ENCODE data around the gene CDH3. TPM values are rescaled to one million over a fixed set of nuclear protein-coding genes. Genes with fewer than 3 reads are reported as not detected.

The CDH3 gene
- total and polyA plus RNA-seq, 2 of the 13 experiments (the other 11 are each of a cell fraction or from before 2014, with no cell fraction given) = 0.11 TPM; not detected in 1

GRCh38 chr16:68707340-68708152 lies 62.4 kb downstream of the CDH3 start (continued):
- TF ChIP-seq DMTF1 (CRISPR knock-in tag; IDR thresholded peaks at IDR 0.05) = no peak
- 0 out of 2 replicates have a peak, but pooled peaks have one; percentile 18 for TF ChIP-seq SP4 (CRISPR knock-in tag; IDR thresholded peaks at IDR 0.05)
- no peak for TF ChIP-seq CENPX (CRISPR knock-in tag; IDR thresholded peaks at IDR 0.05)
- TF ChIP-seq GFI1 (CRISPR knock-in tag; IDR thresholded peaks at IDR 0.05; ENCODE audit: borderline replicate concordance) = peak; percentile 74; the same call in 1 of the 2 replicates
- TF ChIP-seq ETV5 (CRISPR knock-in tag; IDR thresholded peaks at IDR 0.05; ENCODE audit: borderline replicate concordance) = peak; percentile 57
- no peak; the same call in 1 of the 2 replicates for TF ChIP-seq ZNF761 (CRISPR knock-in tag; conservative IDR thresholded peaks at IDR 0.05)
- TF ChIP-seq ATF3 (CRISPR knock-in tag; IDR thresholded peaks at IDR 0.05) = 0 out of 2 replicates have a peak, but pooled peaks have one; percentile 23
- no peak for TF ChIP-seq MTA3 (CRISPR knock-in tag; IDR thresholded peaks at IDR 0.05)
- TF ChIP-seq NPAS2 (CRISPR knock-in tag; IDR thresholded peaks at IDR 0.05; ENCODE audit: borderline replicate concordance) = no peak
- TF ChIP-seq ZSCAN30 (CRISPR knock-in tag; IDR thresholded peaks at IDR 0.05) = 0 out of 2 replicates have a peak, but pooled peaks have one; percentile 58
- no peak for TF ChIP-seq MTERF4 (CRISPR knock-in tag; IDR thresholded peaks at IDR 0.05)
- no peak for TF ChIP-seq ATF1 (CRISPR knock-in tag; IDR thresholded peaks at IDR 0.05)
- TF ChIP-seq ZNF17 (CRISPR knock-in tag; IDR thresholded peaks at IDR 0.05) = peak; percentile 67; the same call in 1 of the 2 replicates
- TF ChIP-seq RFXANK (CRISPR knock-in tag; IDR thresholded peaks at IDR 0.05) = no peak
- TF ChIP-seq ZNF572 (CRISPR knock-in tag; IDR thresholded peaks at IDR 0.05) = peak; percentile 50; the same call in 1 of the 2 replicates
- TF ChIP-seq ZBTB44 (CRISPR knock-in tag; IDR thresholded peaks at IDR 0.05) = no peak
- no peak for TF ChIP-seq ZNF781 (CRISPR knock-in tag; IDR thresholded peaks at IDR 0.05; ENCODE audit: borderline replicate concordance, not compliant biosample characterization)
- peak; percentile 83 for TF ChIP-seq HDAC2 (CRISPR knock-in tag; IDR thresholded peaks at IDR 0.05)
- no peak for TF ChIP-seq DNMT3B (CRISPR knock-in tag; conservative IDR thresholded peaks at IDR 0.05)
- TF ChIP-seq ZNF207 (IDR thresholded peaks at IDR 0.05; ENCODE audit: borderline replicate concordance) = no peak
- TF ChIP-seq ZNF607 (CRISPR knock-in tag; IDR thresholded peaks at IDR 0.05; ENCODE audit: borderline replicate concordance) = peak; percentile 54; the same call in 1 of the 2 replicates
- TF ChIP-seq LBX2 (CRISPR knock-in tag; IDR thresholded peaks at IDR 0.05; ENCODE audit: borderline replicate concordance) = 0 out of 2 replicates have a peak, but pooled peaks have one; percentile 50
- TF ChIP-seq SATB2 (CRISPR knock-in tag; IDR thresholded peaks at IDR 0.05) = no peak
- no peak for TF ChIP-seq PRMT3 (CRISPR knock-in tag; IDR thresholded peaks at IDR 0.05; ENCODE audit: borderline replicate concordance, low read depth)
- TF ChIP-seq TCF7L2 (IDR thresholded peaks at IDR 0.05; ENCODE audit: low read depth, low read length) = no peak
